Raji (cell line): ENCODE results near the gene NFAM1.
A peak's percentile ranks its signal among the peaks of the same experiment; 100 is the strongest.

Experiments used
- POLR2A ChIP-seq: IDR thresholded peaks from 2 replicates; pipeline ENCODE4 v1.6.1; 2011; ENCODE audit warnings: low read depth, low read length, control low read depth; ENCODE audit not compliant: insufficient read depth

NFAM1 gene

GRCh38 chr22:42446151-42446550 lies 13.9 kb upstream of the NFAM1 start:
- TF ChIP-seq POLR2A: no peak

DNA sequence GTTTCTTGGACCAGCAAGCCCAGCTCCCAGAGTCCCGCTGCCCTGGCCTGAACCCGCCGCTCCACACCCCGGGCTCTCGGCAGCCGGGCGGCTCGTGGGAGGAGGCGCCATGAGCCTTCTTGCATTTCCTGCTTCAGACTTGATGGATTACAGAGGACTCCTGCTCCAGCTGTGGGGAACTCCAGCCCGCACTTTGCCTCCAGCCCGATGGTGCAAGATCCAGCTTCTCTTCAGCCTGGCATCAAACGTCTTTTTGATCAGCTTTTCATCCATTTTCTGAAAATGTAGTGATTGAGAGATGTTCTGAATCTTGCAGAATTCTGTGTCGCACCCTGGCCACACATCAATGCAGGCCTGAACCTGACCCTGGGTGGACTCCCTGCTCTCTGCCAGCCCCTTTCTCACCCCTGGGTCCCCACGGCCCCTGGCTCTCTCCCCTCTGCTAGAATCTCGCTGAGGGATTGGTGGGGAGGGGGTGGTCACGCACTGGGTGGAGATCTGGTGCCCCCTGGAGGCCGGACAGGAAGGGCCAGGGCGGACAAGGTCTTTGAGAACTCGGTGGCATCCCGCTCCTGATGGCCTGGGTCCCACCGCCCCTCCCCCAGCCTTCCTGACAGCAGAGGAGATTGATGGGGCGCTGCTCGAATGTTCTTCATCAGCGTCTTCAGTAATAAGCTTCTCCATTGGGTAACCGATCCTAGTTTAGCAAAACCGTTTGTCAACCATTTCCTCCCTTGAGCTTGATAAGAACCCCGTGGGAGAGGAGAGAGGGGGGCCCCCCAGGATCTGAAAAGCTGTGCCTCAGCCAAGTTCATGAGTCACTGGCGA lies 12.1 kb upstream of the NFAM1 start:
- peak; percentile 34; the same call in 1 of the 2 replicates for TF ChIP-seq POLR2A

DNA sequence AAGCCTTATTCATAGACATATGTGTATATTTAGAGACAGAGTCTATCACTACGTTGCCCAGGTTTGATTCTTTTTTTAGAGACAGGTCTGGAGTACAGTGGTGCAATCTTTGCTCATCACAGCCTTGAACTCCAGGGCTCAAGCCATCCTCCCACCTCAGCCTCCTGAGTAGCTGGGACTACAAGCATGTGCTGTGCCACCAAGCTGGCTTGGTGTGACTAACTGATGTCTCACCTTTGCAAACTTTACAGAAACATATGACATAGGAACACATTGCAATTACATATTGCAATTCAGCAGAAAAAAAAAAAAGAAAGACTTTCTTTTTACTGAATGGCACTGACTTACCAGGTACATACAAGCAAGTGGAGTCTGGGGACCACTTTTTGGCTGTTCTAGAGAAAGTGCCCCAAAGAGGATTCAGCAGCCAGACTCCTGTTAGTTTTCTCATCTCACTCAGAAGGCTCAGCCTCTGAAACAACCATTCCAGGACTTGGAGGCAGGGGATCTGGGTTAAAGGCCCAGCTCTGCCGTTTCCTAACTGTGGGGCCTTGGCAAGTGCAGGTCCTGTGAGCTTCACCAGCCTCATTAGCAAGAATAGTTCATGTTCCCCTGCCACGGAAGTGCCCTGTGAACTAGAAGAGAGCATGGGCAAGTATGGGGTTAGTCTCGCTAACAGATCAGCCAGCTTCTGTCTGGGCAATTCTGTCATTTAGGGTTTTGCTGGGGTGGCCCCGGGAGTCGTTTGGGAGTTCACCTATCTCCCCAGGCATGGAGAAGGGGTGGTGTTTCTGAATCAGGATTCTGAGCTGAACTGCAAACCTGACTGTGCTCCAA lies 11.3 kb upstream of the NFAM1 start:
- no peak for TF ChIP-seq POLR2A

DNA sequence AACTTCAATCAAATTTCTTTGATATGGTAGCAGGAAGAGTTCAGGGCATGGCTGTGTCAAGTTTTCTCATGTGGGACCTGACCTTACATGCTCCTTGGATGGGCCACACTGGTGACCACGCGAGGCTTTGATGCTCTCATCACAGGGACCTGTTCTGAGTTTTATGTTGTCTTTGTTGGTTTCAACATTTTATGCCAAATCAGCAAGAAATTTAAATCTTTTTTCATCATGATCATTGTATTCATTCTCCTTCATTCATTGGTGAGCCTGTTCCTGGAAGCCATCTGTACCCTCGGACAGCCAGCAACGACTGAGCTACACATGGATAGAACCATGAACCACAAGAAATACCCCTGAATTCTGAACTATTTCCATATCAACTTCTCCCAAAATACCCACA lies 10.5 kb upstream of the NFAM1 start:
- TF ChIP-seq POLR2A: no peak

DNA sequence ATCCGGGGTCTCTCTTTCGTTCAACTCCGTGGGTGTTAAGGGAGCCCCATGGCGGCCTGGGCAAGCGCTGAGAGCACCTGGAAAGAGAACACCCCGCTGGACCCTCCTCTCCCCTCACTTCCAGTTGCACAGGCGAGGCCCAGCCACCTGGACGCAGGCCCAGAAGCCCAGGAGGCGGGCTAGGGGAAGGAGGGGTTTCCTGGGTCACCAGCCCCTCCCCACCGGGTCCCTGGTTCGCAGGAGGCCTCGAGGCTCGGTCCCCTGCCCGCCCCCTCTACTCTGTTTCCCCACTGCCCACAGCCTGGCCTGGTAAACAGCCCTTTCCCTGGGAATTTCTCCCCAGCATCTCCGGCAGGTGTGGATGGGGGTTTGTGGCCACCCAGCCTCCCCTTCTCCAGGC lies 8.5 kb upstream of the NFAM1 start:
- no peak for TF ChIP-seq POLR2A

- no peak for TF ChIP-seq POLR2A
Measured at GRCh38 chr22:42439821-42440674, 7.8 kb upstream of the NFAM1 start.

GRCh38 chr22:42439021-42439567 lies 6.9 kb upstream of the NFAM1 start:
- TF ChIP-seq POLR2A: no peak

DNA sequence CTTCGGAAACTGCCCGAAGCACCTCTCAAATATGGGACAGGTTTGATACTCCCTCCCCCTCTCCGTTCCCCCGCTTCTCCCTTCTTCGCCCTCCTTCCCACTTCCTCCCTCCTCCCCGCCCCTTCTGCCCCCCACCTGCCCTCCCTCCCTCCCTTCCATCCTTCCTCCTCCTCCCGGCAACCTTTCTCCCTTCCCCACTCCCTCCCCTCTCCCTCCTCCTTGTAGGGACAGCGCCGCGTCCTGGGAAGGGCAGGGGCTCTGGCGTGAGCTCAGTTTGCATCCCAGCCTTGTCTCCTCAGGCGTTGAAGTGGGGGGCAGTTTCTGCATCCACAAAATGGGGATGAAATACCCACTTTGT lies 6.1 kb upstream of the NFAM1 start:
- TF ChIP-seq POLR2A: no peak

- TF ChIP-seq POLR2A: 0 out of 2 replicates have a peak, but pooled peaks have one; percentile 23
Measured at GRCh38 chr22:42437488-42438292, 5.5 kb upstream of the NFAM1 start.

DNA sequence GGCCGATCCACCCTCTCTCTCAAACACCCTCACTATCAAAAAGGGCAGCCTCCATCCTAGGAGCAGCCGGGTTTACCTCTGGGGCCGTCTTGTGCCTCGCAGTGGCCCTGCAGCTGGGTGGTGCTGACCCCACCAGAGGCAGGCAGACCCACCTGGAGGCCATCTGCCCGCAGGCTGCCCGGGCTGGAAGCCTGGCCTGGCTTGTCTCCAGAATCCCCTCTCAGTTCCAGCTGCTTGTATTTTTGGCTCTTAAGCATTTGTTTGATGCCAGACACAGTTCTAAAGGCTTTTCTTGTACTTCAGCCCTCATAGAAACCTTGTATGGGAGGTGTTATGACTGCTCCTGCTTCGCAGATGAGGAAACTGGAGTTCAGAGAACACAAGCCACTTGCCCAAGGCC lies 4.2 kb upstream of the NFAM1 start:
- TF ChIP-seq POLR2A: no peak

DNA sequence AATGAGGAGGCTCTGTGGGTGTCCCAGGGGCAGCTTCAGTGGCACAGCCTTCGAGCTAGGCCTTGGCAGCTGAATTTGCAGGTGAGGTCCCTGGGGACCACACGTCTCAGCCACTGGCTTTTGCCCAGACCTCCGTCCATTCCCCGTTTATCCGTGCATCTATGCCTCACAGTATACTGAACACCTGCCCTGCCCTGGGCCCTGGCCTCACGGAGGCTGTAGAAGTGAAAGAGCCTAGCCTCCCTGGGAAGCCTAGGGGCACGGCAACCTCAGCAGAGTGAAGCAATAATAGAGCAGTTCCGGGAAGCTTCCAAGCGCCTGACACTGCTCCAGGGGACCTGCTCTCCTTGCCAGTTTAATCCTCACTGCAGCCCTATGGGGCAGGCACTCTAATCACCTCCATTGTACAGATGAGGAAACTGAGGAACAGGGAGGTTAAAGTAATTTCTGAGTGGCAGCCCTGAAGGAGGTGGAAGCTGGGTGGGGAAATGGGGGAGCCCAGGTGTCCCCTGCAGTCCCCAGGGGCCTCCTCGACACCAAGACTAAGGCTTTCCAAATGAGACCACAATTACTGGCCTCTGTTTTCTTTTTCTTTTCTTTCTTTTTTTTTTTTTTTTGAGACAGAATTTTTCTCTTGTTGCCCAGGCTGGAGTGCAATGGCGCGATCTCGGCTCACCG lies 2.7 kb upstream of the NFAM1 start:
- no peak for TF ChIP-seq POLR2A

DNA sequence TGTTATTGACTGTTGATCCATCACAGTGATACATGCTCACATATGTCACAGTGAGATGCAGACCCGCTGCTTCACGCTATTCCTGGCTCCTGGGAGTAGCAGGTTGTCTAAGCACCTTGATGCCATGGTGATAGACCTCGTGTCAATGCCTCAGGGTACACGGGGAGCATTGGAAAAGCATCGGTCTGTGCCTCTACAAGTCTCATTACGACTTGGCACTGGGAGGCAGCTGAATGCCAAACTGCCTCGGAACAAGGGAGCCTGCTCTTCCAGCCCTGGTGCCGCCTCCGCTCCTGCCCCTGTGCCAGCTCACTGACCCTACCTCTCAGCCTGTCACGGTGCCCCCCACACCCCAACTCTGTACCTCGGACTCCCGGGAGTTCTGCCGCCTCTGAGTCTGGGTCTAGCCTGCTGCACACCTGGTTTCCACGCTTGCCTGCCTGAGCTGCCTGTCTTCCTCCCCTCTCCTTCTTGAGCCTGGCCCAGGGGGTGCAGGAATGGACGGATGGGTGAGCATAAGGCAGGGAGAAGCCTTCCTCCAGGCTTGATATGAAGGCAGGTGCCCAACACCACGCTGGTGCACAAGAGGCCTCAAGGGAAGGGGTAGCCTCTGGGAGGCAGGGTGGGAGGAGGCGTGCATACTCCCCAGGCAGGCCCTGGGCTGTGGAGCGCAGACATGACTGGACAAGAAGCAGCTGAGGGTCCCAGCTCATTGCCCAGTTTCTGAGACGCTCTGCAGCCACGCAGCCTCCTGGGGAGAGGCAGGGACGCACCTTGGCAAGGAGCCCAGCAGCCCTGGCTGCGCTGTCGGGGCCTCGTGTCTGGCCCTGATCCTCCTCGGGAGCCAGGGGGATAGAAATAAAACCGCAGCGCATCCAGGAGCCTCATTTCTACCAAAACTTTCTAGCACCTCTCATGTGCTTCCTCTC lies 1.8 kb upstream of the NFAM1 start:
- no peak for TF ChIP-seq POLR2A

- no peak for TF ChIP-seq POLR2A
Measured at GRCh38 chr22:42432818-42433217, 615 bp upstream of the NFAM1 start.
